Stimulated activated CD4-positive, alpha-beta T cell treated with anti-CD3 and anti-CD28 coated beads, Interleukin-2, amount 100 ng/mL, for 48 hours (primary cell): ENCODE results near the gene HHIP.
"Not testable (repeated sequence)": the region's sequence is repeated elsewhere in the genome, so short reads cannot be mapped to it uniquely, and the experiment has no call there.

Source experiments
- DNase-seq, 2 donors: peaks; one replicate each; pipeline ENCODE4 v3.0.0-alpha.2; 2020

HHIP gene

GRCh38 chr4:144757969-144758368 lies 112.0 kb downstream of the HHIP start:
- DNase-seq: no peak

GRCh38 chr4:144768809-144769208 lies 122.9 kb downstream of the HHIP start:
- DNase-seq: not testable (repeated sequence)

GRCh38 chr4:144778364-144778763 lies 132.4 kb downstream of the HHIP start:
- no peak for DNase-seq

- no peak for DNase-seq
Measured at GRCh38 chr4:144782345-144782744, 136.4 kb downstream of the HHIP start.

GRCh38 chr4:144785961-144786360 lies 140.0 kb downstream of the HHIP start:
- DNase-seq: no peak

GRCh38 chr4:144787365-144788258 lies 141.7 kb downstream of the HHIP start:
- DNase-seq: no peak

GRCh38 chr4:144788469-144788868 lies 142.5 kb downstream of the HHIP start:
- DNase-seq: no peak

- DNase-seq: not testable (repeated sequence)
Measured at GRCh38 chr4:144791933-144792332, 146.0 kb downstream of the HHIP start.
